DOHH2 (cell line): ENCODE measurements around the gene HOXC4.

Experiments
- CTCF ChIP-seq: fragments of 200-600 bp; sonication (generic); IDR thresholded peaks from one replicate; pipeline ENCODE4 v1.5.1; 2014; ENCODE audit warnings: antibody characterized with exemption, mild to moderate bottlenecking, low read depth, low read length; ENCODE audit not compliant: poor library complexity, severe bottlenecking
- EZH2phosphoT487 ChIP-seq: fragments of 200-600 bp; sonication (generic); IDR thresholded peaks from 2 replicates; pipeline ENCODE4 v1.6.1; 2017; ENCODE audit warnings: borderline replicate concordance, mild to moderate bottlenecking, antibody characterized with exemption, low read length, moderate library complexity, mixed read lengths

GRCh38 chr12:54068418-54069070 lies 14.9 kb downstream of the HOXC4 start:
- no peak for TF ChIP-seq CTCF
- no peak for TF ChIP-seq EZH2phosphoT487
